Stimulated activated naive B cell treated with anti-CD40 and anti-IgM and Interleukin-4, amounts not matched to agents 10 μg/mL and 1 μg/mL and 100 μg/mL, for 72 hours (primary cell): Measurements from ENCODE around the gene RPS6KA1.

ENCODE experiments used
- ATAC-seq, 2 donors: fragments of 150-1000 bp; cut with Tn5 transposase; replicated peaks; 2 replicates each; pipeline ENCODE4 v1.10.0; 2021; ENCODE audit warnings: moderate library complexity in 1 of 2
- DNase-seq: peaks from one replicate; pipeline ENCODE4 v3.0.0; 2021
- H3K27ac Mint-ChIP-seq: one replicate; pipeline ENCODE4 v1.8.0; 2022; ENCODE audit warnings: mild to moderate bottlenecking, mixed read lengths
- H3K27me3 Mint-ChIP-seq, 2 donors: one replicate each; pipeline ENCODE4 v1.8.0; 2022; ENCODE audit warnings: mixed read lengths in 2 of 2
- H3K36me3 Mint-ChIP-seq, 2 donors: one replicate each; pipeline ENCODE4 v1.8.0; 2022; ENCODE audit warnings: mixed read lengths in 2 of 2, mild to moderate bottlenecking in 1 of 2
- H3K4me1 Mint-ChIP-seq, 2 donors: one replicate each; pipeline ENCODE4 v1.8.0; 2022; ENCODE audit warnings: mixed read lengths in 2 of 2, mild to moderate bottlenecking in 1 of 2
- H3K4me3 Mint-ChIP-seq, 2 donors: one replicate each; pipeline ENCODE4 v1.8.0; 2022; ENCODE audit warnings: mild to moderate bottlenecking in 2 of 2, mixed read lengths in 2 of 2, moderate library complexity in 1 of 2
- H3K9me3 Mint-ChIP-seq, 2 donors: one replicate each; pipeline ENCODE4 v1.8.0; 2022; ENCODE audit warnings: mixed read lengths in 2 of 2, mild to moderate bottlenecking in 1 of 2

RPS6KA1 gene

GRCh38 chr1:26520339-26520738 lies 9.2 kb upstream of the RPS6KA1 start:
- Mint-ChIP-seq H3K4me3 (no peak overlapping the region), H3K27me3 (peaks cover 15 to 24% of the 10 kb centered on the region in 2 donors)
- no peak for DNase-seq

GRCh38 chr1:26521669-26522030 lies 7.9 kb upstream of the RPS6KA1 start:
- no peaks in the 10 kb centered on the region for H3K4me1 Mint-ChIP-seq
- peaks cover 15 to 24% of the 10 kb centered on the region in 2 donors for H3K27me3 Mint-ChIP-seq
- DNase-seq (no peak), ATAC-seq (no peak)
- H3K36me3 Mint-ChIP-seq = no peaks in the 10 kb centered on the region
- no peak overlapping the region for H3K4me3 Mint-ChIP-seq
- no peak overlapping the region for H3K27ac Mint-ChIP-seq
- H3K9me3 Mint-ChIP-seq = no peaks in the 10 kb centered on the region

More at GRCh38 chr1:26520339-26520738, 9.2 kb upstream of the RPS6KA1 start:
- H3K4me1 Mint-ChIP-seq = no peaks in the 10 kb centered on the region
- peak overlapping the region; percentile 21 for H3K27ac Mint-ChIP-seq
- H3K9me3 Mint-ChIP-seq = no peaks in the 10 kb centered on the region
- ATAC-seq = no peak
- H3K36me3 Mint-ChIP-seq = no peaks in the 10 kb centered on the region

- DNase-seq (no peak), ATAC-seq (no peak)
- H3K4me1 Mint-ChIP-seq = no peaks in the 10 kb centered on the region
- H3K36me3 Mint-ChIP-seq = no peaks in the 10 kb centered on the region
- peaks cover 15 to 24% of the 10 kb centered on the region in 2 donors for H3K27me3 Mint-ChIP-seq
- no peak overlapping the region for H3K4me3 Mint-ChIP-seq
- no peak overlapping the region for H3K27ac Mint-ChIP-seq
- H3K9me3 Mint-ChIP-seq = no peaks in the 10 kb centered on the region
Observed at GRCh38 chr1:26522073-26522472, 7.5 kb upstream of the RPS6KA1 start.

GRCh38 chr1:26524181-26524580 lies 5.4 kb upstream of the RPS6KA1 start:
- Mint-ChIP-seq H3K27ac (no peak overlapping the region), H3K4me3 (no peak overlapping the region), H3K9me3 (no peaks in the 10 kb centered on the region), H3K27me3 (peaks cover 15 to 24% of the 10 kb centered on the region in 2 donors), H3K36me3 (peaks cover 0 to under 1% of the 10 kb centered on the region in 2 donors), H3K4me1 (peaks cover 2% of the 10 kb centered on the region in 2 donors)
- DNase-seq (no peak), ATAC-seq (no peak)

GRCh38 chr1:26526287-26526686 lies 3.3 kb upstream of the RPS6KA1 start:
- no peak for ATAC-seq

GRCh38 chr1:26529405-26529654 lies 231 bp upstream of the RPS6KA1 start:
- Mint-ChIP-seq H3K27ac (peak overlapping the region; percentile 90), H3K36me3 (peaks cover 3 to 4% of the 10 kb centered on the region in 2 donors), H3K27me3 (peaks cover 8% of the 10 kb centered on the region in 2 donors), H3K9me3 (no peaks in the 10 kb centered on the region), H3K4me3 (peak overlapping the region; percentile 87 to 95), H3K4me1 (peaks cover 24 to 38% of the 10 kb centered on the region in 2 donors)
- no peak for DNase-seq
- ATAC-seq = peak; percentile 48 to 54

More at GRCh38 chr1:26526287-26526686, 3.3 kb upstream of the RPS6KA1 start:
- Mint-ChIP-seq H3K4me1 (peaks cover 12 to 18% of the 10 kb centered on the region in 2 donors), H3K27me3 (peaks cover 15 to 24% of the 10 kb centered on the region in 2 donors), H3K9me3 (no peaks in the 10 kb centered on the region), H3K27ac (no peak overlapping the region), H3K36me3 (peaks cover 0 to 1% of the 10 kb centered on the region in 2 donors), H3K4me3 (no peak overlapping the region)
- DNase-seq = no peak

- H3K4me1 Mint-ChIP-seq = peaks cover 29 to 48% of the 10 kb centered on the region in 2 donors
- DNase-seq = no peak
- H3K27me3 Mint-ChIP-seq = no peaks in the 10 kb centered on the region
- H3K4me3 Mint-ChIP-seq = peak overlapping the region; percentile 87 to 89
- peak; percentile 8 to 18 for ATAC-seq
- peak overlapping the region; percentile 65 for H3K27ac Mint-ChIP-seq
- no peaks in the 10 kb centered on the region for H3K9me3 Mint-ChIP-seq
- peaks cover 3 to 4% of the 10 kb centered on the region in 2 donors for H3K36me3 Mint-ChIP-seq
Observed at GRCh38 chr1:26530410-26530894, 891 bp downstream of the RPS6KA1 start.

GRCh38 chr1:26530895-26531598 lies 1.5 kb downstream of the RPS6KA1 start:
- DNase-seq = no peak
- Mint-ChIP-seq H3K27ac (peak overlapping the region; percentile 25), H3K36me3 (peaks cover 3 to 4% of the 10 kb centered on the region in 2 donors), H3K9me3 (no peaks in the 10 kb centered on the region), H3K27me3 (no peaks in the 10 kb centered on the region), H3K4me3 (peak overlapping the region; percentile 87 to 89), H3K4me1 (peaks cover 29 to 49% of the 10 kb centered on the region in 2 donors)
- peak; percentile 50 to 60 for ATAC-seq

GRCh38 chr1:26531651-26532131 lies 2.1 kb downstream of the RPS6KA1 start:
- peaks cover 31 to 49% of the 10 kb centered on the region in 2 donors for H3K4me1 Mint-ChIP-seq

GRCh38 chr1:26533951-26534509 lies 4.5 kb downstream of the RPS6KA1 start:
- H3K36me3 Mint-ChIP-seq = peaks cover 7 to 12% of the 10 kb centered on the region in 2 donors
- ATAC-seq = no peak
- H3K4me1 Mint-ChIP-seq = peaks cover 40 to 64% of the 10 kb centered on the region in 2 donors

More at GRCh38 chr1:26531651-26532131, 2.1 kb downstream of the RPS6KA1 start:
- DNase-seq (no peak), ATAC-seq (no peak)
- Mint-ChIP-seq H3K27ac (no peak overlapping the region), H3K36me3 (peaks cover 3 to 4% of the 10 kb centered on the region in 2 donors), H3K27me3 (no peaks in the 10 kb centered on the region), H3K4me3 (peak overlapping the region; percentile 87 to 89), H3K9me3 (no peaks in the 10 kb centered on the region)

GRCh38 chr1:26535201-26535600 lies 5.6 kb downstream of the RPS6KA1 start:
- H3K4me1 Mint-ChIP-seq = peaks cover 47 to 70% of the 10 kb centered on the region in 2 donors
- no peak for DNase-seq
- H3K4me3 Mint-ChIP-seq = no peak overlapping the region
- peaks cover 5 to 14% of the 10 kb centered on the region in 2 donors for H3K36me3 Mint-ChIP-seq
- no peak for ATAC-seq
- H3K9me3 Mint-ChIP-seq = no peaks in the 10 kb centered on the region
- no peak overlapping the region for H3K27ac Mint-ChIP-seq
- H3K27me3 Mint-ChIP-seq = no peaks in the 10 kb centered on the region

More at GRCh38 chr1:26533951-26534509, 4.5 kb downstream of the RPS6KA1 start:
- Mint-ChIP-seq H3K9me3 (no peaks in the 10 kb centered on the region), H3K27ac (no peak overlapping the region), H3K27me3 (no peaks in the 10 kb centered on the region), H3K4me3 (no peak overlapping the region)
- DNase-seq = no peak

- DNase-seq (no peak), ATAC-seq (no peak)
- Mint-ChIP-seq H3K36me3 (peaks cover 5 to 14% of the 10 kb centered on the region in 2 donors), H3K9me3 (no peaks in the 10 kb centered on the region), H3K4me3 (no peak overlapping the region), H3K27me3 (no peaks in the 10 kb centered on the region), H3K4me1 (peaks cover 43 to 69% of the 10 kb centered on the region in 2 donors), H3K27ac (no peak overlapping the region)
Observed at GRCh38 chr1:26536081-26536480, 6.5 kb downstream of the RPS6KA1 start.

- H3K4me3 Mint-ChIP-seq = no peak overlapping the region
- peaks cover 5 to 14% of the 10 kb centered on the region in 2 donors for H3K36me3 Mint-ChIP-seq
- no peaks in the 10 kb centered on the region for H3K27me3 Mint-ChIP-seq
- DNase-seq (no peak), ATAC-seq (no peak)
- peaks cover 42 to 68% of the 10 kb centered on the region in 2 donors for H3K4me1 Mint-ChIP-seq
- no peaks in the 10 kb centered on the region for H3K9me3 Mint-ChIP-seq
- no peak overlapping the region for H3K27ac Mint-ChIP-seq
Observed at GRCh38 chr1:26536521-26536920, 7.0 kb downstream of the RPS6KA1 start.

- H3K4me1 Mint-ChIP-seq = peaks cover 51 to 71% of the 10 kb centered on the region in 2 donors
- ATAC-seq = peak; percentile 8 to 22
- no peak for DNase-seq
- peak overlapping the region; percentile 91 for H3K27ac Mint-ChIP-seq
- H3K36me3 Mint-ChIP-seq = peaks cover 5 to 14% of the 10 kb centered on the region in 2 donors
- H3K9me3 Mint-ChIP-seq = no peaks in the 10 kb centered on the region
- H3K4me3 Mint-ChIP-seq = peak overlapping the region in 1 of 2 donors; percentile 38
- H3K27me3 Mint-ChIP-seq = no peaks in the 10 kb centered on the region
Observed at GRCh38 chr1:26537951-26538352, 8.4 kb downstream of the RPS6KA1 start.
